NCI-H524 treated with DMSO at 0.1 percent for 48 hours (cell line): ENCODE data around the gene OAT.

Experiments used
- DNase-seq: peaks from one replicate; lab custom pipeline; 2025; lab: John Stamatoyannopoulos, UW

OAT gene

GRCh38 chr10:124418726-124419501, at the start of gene OAT:
OAT (minus strand) TSS chr10:124418923; CDS start chr10:124412171, 6,752 bp downstream.
- DNase-seq: peak; percentile 33

GRCh38 chr10:124467165-124467564, 48.4 kb upstream of the OAT start:
- DNase-seq: no peak

- DNase-seq: no peak
These were observed 47.2 kb upstream of the OAT start for GRCh38 chr10:124465777-124466488.

- no peak for DNase-seq
These were observed 46.5 kb upstream of the OAT start for GRCh38 chr10:124465003-124465776.

- no peak for DNase-seq
These were observed 45.6 kb upstream of the OAT start for GRCh38 chr10:124464028-124464965.

- no peak for DNase-seq
These were observed 43.6 kb upstream of the OAT start for GRCh38 chr10:124462348-124462695.

GRCh38 chr10:124461642-124462347, 43.1 kb upstream of the OAT start, which contains the start of gene LHPP:
LHPP (plus strand) TSS chr10:124461823; CDS start chr10:124461863, 40 bp downstream.
- no peak for DNase-seq

GRCh38 chr10:124460144-124460543, 41.4 kb upstream of the OAT start:
- no peak for DNase-seq

- DNase-seq: no peak
These were observed 40.7 kb upstream of the OAT start for GRCh38 chr10:124459395-124459794.

GRCh38 chr10:124458889-124459288, 40.2 kb upstream of the OAT start:
- DNase-seq: no peak

GRCh38 chr10:124458473-124458872, 39.8 kb upstream of the OAT start:
- no peak for DNase-seq

GRCh38 chr10:124455441-124455840, 36.7 kb upstream of the OAT start:
- no peak for DNase-seq

- no peak for DNase-seq
These were observed 35.4 kb upstream of the OAT start for GRCh38 chr10:124453960-124454610.

GRCh38 chr10:124451276-124451675, 32.6 kb upstream of the OAT start:
- no peak for DNase-seq

GRCh38 chr10:124450783-124451057, 32.0 kb upstream of the OAT start:
- no peak for DNase-seq

GRCh38 chr10:124450012-124450782, 31.5 kb upstream of the OAT start, which contains the start of gene NKX1-2:
NKX1-2 (minus strand) TSS chr10:124450035; CDS start chr10:124449943, 92 bp downstream.
- no peak for DNase-seq

GRCh38 chr10:124449170-124450011, 30.7 kb upstream of the OAT start:
- DNase-seq: no peak

GRCh38 chr10:124448696-124449169, 30.0 kb upstream of the OAT start:
- DNase-seq: no peak
